HG03469 (cell line): ENCODE measurements around the gene PON3.

Experiments used
- ATAC-seq: cut with Tn5 transposase; IDR thresholded peaks from one replicate; pipeline ENCODE4 v1.9.1; 2021; ENCODE audit warnings: mild to moderate bottlenecking, moderate library complexity, moderate number of reproducible peaks; ENCODE audit not compliant: unreplicated experiment

The PON3 gene

GRCh38 chr7:95342642-95343307 lies 53.4 kb downstream of the PON3 start:
- ATAC-seq, result no peak

GRCh38 chr7:95342029-95342428 lies 54.1 kb downstream of the PON3 start:
- ATAC-seq, result no peak

GRCh38 chr7:95340491-95340890 lies 55.7 kb downstream of the PON3 start:
- ATAC-seq, result no peak

- ATAC-seq, result no peak
Measured at GRCh38 chr7:95338832-95339231, 57.3 kb downstream of the PON3 start.

- ATAC-seq, result no peak
Measured at GRCh38 chr7:95335093-95335492, 61.1 kb downstream of the PON3 start.

- ATAC-seq, result no peak
Measured at GRCh38 chr7:95334447-95334846, 61.7 kb downstream of the PON3 start.

GRCh38 chr7:95330961-95331337 lies 65.2 kb downstream of the PON3 start:
- ATAC-seq, result peak; percentile 15

- peak; percentile 94 for ATAC-seq
Measured at GRCh38 chr7:95330204-95330960, 65.8 kb downstream of the PON3 start.

- ATAC-seq, result no peak
Measured at GRCh38 chr7:95327356-95327755, 68.8 kb downstream of the PON3 start.

GRCh38 chr7:95324431-95324830 lies 71.7 kb downstream of the PON3 start, which contains the start of gene PON1:
Gene PON1 (minus strand): TSS chr7:95324532. CDS start chr7:95324475, 57 bp downstream.
- no peak for ATAC-seq

GRCh38 chr7:95323410-95324129 lies 72.6 kb downstream of the PON3 start:
- no peak for ATAC-seq

GRCh38 chr7:95322854-95323253 lies 73.3 kb downstream of the PON3 start:
- no peak for ATAC-seq

GRCh38 chr7:95322396-95322795 lies 73.8 kb downstream of the PON3 start:
- ATAC-seq, result no peak

- ATAC-seq, result no peak
Measured at GRCh38 chr7:95321720-95322119, 74.5 kb downstream of the PON3 start.

- no peak for ATAC-seq
Measured at GRCh38 chr7:95320651-95321050, 75.5 kb downstream of the PON3 start.

- no peak for ATAC-seq
Measured at GRCh38 chr7:95319570-95319969, 76.6 kb downstream of the PON3 start.

- ATAC-seq, result no peak
Measured at GRCh38 chr7:95318501-95319100, 77.6 kb downstream of the PON3 start.

GRCh38 chr7:95317966-95318365 lies 78.2 kb downstream of the PON3 start:
- no peak for ATAC-seq

GRCh38 chr7:95317546-95317945 lies 78.6 kb downstream of the PON3 start:
- no peak for ATAC-seq

GRCh38 chr7:95316588-95316987 lies 79.6 kb downstream of the PON3 start:
- ATAC-seq, result peak; percentile 85

- no peak for ATAC-seq
Measured at GRCh38 chr7:95312561-95312960, 83.6 kb downstream of the PON3 start.
